NCI-H1417 (cell line): ENCODE measurements around the gene SPATA24.
"Not testable (repeated sequence)": the region's sequence is repeated elsewhere in the genome, so short reads cannot be mapped to it uniquely, and the experiment has no call there.

Experiments
- DNase-seq, 3 experiments: peaks; one replicate each; lab custom pipeline; 2025; lab: John Stamatoyannopoulos, UW

SPATA24 gene

DNA sequence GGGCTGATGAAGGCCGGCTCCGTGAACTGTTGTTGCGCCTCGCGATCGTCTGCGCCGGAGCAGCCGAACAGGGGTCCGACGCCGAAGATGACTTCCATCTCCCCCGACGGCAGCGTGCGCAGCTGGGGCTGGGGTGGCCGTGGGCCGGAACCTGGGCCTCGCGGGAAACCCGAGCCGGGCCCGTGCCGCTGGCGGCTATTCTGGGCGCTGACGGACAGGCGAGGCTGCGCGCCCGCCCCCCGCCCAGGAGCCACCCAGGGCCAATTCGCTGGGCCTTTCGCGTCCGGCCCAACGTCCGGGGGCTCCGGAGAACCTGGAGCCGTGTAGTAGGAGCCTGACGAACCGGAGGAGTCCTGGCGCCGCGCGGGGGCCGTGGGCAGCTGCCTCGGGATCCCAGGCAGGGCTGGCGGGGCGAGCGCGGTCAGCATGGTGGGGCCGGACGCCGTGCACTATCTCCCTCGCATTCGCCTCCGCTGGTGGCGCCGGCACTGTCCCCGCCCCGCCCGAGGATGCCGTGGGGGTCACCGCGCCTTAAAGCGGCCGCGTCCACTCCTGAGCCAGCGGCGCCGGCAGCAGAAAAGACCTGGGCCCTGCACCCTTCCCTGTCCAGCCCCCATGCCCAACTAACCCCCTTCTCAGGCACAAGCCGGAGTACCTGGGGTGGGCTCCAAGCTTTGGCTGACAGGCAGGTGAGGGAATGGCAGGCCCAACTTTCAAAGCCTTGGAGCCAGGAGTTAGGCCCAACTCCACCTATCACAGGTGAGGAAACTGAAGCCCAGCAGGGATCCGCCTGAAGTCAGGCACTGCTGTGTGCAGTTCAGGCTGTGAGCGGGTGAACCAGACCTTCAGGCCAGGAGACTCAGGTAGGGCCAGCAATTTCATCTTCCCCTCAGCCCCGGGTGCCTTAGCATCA, 9.0 kb downstream of the SPATA24 start, which contains the start of gene PROB1:
Gene PROB1 (minus strand): TSS at position 451 of the 913 bp plus-strand sequence. CDS start 23 bp downstream, at position 428.
- DNase-seq = no peak

DNA sequence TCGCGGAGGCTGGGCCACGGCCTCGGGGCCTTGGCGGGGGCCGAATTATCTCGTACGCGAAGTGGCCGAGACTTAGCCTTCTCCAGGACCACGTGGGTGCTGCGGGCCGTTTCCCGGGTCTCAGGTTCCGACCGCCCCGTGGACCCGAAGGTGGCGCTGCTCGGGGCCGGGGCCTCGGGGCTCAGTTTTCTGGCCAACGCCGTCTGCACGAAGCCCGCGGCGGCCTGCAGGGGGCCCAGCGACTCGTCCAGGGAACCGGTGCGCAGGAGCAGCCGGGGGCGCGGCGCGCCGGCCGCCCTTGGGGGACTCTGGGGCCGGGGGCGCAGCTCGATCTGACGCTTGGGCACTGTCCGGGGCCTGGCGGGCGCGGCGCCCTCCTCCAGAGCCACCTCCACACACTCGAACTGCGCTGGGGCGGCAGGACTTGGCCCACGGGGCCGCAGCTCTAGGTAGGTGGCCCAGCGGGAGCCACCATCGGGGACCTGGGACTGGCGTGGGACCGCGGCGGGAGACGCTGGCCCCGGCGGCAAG, 9.7 kb downstream of the SPATA24 start:
- peak; percentile 29 to 55 (median 31) for DNase-seq

DNA sequence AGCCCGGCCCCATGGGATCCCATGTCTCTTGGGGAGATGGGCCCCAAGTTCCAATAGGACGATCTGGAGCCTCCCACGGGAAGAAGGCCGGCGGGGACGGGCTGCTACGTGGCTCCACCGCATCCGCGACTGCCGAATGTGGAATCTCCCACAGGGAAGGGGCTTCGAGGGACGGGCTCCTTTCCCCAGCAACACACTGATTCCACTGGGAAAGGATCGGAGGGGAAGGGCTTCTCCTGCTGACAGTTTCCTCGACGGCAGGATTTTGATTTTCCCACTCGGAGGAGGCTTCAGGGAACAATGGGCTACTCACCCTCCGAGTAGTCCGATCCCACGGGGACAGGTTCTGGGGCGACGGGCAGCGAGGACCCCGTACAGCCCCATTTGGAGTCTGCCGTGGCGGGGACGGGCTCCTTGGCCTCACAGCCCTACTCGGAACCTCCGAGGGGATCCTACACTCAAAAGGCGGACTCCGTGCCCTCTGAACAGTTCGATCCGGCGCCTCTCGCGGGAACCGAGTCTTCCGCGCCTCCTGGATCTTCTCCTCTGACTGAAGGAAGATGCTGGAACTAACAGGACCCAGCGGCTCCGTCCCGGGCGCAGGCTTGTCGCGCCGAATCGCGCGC, 10.3 kb downstream of the SPATA24 start:
- peak; percentile 31 to 55 (median 37) for DNase-seq

DNA sequence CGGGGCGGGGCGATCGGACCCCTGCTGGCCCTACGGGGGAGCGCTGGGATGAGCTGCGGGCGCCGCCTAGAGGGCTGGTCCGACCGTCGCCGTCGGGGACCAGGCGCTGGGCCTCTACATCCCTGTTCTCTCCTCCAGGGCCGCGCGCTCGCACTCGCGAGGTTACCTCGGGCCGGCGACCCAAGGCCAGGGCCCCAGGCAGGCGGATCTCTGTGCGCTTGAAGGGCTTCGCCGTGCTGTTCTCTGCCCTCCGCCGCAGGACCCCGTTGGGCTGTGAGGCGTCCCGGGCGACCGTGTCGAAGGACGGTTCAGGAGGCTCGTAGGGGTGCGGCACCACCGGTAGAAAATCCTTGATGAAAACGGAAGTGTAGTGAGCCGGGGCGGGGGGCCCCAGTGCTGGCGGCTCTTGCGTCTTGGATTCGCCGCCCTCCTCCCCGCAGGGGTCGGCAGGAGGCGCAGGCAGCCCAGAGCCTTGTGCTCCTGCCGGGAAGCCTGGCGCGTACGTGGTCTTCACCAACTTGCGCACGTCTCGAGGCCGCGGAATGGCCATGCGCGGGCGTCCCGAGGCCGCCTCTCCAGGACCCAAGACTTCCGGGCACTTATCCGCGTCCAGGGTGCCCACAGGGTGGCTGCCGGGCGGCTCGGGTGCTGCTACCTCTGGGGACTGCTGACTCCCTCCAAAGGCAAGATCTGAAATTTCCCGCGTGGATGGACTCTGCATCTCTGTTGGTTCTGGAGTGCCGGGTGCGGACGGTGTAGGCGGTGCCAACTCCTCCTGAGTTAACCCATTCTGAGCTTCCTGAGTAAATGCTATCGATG, 11.0 kb downstream of the SPATA24 start:
- DNase-seq = peak; percentile 49 to 69 (median 65)

DNA sequence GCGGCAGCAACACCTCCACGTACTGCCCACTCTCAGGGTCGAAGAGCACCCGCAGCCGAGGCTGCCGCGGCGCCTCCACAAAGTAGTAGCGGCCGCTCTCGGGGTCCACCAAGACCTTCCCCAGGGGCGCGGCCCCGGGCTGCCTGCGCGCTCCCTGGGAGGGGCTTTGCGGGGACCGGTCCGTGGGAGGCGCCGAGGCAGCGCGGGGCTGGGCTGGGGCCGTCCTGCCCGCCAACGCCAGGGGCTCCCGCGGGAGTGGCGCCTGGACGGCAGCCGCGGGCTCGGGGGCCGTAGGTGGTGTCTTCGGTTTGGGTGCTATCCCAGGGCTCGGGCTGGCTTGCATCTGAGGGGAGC, 11.6 kb downstream of the SPATA24 start:
- no peak for DNase-seq

DNA sequence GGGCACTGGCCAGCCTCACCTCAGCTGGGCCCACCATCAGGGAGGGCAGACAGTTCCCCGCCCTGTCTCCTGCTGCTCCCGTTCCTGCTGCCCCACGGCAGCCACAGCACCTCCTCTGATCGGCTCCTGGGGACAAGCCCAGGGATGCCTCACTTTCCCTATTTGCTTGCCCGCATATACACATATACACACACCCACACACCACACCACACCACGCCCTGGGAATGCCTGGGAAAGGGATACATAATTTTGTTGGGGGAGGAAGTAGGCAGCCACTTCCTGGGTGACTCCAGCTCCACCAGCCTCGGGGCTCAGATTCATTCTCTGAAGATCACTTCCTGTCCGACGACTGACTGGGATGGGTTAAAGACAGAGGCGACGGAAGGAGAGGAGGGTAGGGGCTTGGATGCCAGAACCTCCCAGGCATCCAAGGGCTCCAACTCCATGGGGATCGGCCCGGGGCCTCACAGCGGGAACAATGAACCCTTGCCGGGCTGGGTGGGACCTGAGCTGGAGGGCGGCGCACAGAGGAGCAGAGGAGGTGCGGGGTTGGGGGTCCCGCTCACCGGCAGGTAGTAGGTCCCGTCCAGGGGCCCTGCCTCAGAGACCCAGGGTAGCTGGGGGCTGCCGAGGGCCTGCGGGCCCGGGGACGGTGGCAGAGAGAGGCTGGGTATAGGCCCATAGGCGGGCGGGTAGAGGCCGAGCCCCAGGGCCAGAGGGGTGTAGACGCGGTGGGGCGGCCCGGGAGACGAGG, 12.1 kb downstream of the SPATA24 start:
- DNase-seq = no peak

DNA sequence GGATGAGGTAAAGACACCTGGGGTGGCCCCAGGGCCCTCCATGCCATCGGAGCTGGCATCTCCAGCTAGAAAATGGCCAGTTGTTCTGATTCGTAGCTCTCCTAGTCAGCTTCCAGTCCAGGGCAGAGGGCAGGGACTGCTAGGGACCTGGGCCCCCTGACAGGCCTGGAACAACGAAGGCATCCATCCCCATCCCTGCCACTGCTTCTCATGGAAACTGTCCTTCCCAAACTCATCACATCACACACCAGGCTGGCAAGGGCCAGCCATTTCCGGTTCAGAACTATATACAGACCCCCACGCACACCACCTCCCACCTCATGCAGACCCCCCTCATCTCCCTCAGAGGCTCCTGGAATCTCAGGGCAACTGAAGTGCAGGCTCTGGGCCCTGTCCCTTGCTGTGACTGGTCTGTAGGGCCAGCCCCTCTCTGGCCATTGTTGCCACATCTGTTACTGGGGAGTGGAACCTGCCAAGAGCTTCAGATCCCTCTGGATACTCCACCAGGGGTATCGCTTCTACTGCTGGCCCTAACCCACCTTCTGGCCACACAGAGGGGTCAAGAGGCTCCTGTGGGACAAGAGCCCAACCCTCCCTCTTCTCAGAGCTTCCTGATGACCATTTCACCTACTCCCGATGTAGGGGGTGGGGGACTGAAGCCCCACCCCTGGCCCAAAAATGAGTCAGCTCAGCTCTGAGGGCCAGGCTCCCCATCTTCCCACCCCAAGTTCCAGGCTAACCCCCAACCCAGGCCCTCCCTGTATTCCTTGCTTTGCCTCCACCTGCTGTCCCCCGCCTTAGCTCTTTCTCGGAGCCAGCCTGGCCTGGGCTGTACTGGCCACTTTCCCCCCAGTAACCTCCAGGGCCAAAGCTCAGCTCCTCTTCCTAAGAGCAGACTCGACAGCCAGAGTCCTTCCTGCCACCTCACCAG, 13.0 kb downstream of the SPATA24 start:
- no peak for DNase-seq

DNA sequence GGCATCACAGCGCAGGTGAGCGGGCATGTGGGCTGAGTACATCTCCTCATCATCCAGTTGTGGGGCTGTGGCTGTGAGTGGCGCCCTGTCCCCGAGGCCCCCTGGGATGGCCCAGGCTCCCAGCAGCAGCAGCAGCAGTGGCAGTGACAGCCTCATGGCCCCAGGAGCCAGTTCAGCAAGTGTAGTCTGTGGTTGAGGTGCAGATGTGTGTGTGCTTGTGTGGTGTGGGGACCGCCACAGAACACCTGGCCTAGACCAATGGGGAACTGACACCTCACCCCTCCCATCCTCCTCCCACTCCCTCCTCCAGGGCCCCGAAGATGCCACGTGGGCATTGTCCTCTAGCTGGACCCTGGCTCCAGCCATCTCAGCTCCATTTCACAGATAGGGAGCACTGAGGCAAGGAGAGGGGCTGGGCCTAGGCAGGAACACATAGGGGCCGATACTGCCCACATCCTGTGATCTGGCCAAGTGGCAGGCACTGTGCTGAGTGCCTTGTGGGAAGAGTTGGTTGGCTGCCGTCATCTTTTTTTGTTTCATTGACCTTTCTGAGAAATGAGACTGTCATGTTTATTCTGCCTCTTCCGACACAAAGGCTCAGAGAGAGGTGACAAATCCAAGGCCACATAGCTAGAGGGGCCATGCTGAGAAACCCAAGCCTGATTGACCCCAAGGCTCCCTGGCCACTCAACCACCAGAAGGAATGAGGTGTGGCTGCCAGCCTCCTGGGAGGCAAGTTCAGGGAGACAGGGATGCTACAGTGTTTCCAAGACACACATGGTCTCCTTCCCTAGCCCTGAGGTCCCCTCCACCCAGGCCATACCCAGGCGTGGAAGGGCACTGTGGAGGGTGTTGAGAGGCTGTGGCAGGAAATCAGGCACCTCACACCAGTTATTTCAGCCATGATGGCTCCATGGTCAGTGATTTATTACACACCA, 13.9 kb downstream of the SPATA24 start, which contains the start of gene MZB1:
Gene MZB1 (minus strand): TSS at position 213 of the 938 bp plus-strand sequence. CDS start 57 bp downstream, at position 156.
- DNase-seq = no peak

DNA sequence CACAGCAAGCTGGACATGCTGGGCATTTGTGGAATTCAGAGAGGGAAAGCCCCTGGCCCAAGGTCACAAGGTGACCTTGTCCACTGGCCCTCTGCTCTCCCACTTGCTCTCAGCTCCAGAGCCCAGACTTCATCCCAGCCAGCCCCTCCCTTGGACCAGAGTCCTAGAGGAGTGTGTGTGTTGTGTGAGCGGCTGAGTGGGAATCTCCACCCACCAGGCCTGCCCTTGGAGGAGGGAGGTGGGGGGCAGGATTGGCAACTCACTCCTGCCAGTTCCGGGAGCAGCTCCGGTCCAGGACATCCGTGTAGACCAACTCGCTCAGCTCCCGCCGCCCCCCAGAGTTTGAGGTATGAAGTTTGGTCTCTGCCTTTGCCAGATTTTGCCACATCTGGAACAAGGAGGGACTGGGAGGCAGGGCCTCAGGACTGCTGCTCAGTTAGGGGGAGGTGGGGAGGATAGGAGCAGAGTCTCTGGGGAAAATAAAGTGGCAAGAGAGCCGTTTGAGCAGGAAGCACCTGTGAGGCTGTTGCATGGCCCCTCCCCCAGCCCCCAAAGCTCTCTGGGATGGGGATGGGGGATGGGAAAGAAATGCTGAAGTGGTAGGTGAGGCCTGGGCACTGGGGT, 15.6 kb downstream of the SPATA24 start:
- peak; percentile 25 to 48 (median 28) for DNase-seq

DNA sequence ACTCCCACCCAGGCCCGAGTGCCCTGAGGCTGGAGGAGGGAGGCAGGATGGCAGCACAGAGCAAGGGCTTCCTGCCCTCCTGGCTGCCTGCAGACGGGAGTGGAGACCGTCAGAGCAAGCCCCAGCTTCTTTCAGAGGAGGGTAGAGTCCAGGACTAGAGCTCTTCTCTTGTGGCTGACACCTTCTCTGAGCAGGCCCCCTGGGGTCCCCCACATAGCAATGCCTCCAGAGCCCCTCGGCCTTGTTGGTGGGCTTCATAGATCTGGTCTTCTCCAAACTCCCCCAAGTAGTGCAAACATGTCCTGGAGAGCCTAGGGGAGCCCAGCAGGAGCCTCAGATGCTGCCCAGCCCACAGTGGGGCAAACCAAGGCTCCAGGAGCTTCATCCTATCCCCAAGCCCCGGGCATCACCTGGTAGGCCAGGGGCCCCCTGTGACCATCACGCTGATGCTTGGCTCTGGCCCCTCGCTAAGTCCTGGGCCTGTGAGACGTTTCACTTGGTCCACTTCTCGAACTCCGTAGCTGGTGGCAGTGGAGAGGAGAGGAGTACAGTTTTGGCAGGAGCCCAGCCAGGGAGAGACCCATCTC, 16.2 kb downstream of the SPATA24 start:
- no peak for DNase-seq

DNA sequence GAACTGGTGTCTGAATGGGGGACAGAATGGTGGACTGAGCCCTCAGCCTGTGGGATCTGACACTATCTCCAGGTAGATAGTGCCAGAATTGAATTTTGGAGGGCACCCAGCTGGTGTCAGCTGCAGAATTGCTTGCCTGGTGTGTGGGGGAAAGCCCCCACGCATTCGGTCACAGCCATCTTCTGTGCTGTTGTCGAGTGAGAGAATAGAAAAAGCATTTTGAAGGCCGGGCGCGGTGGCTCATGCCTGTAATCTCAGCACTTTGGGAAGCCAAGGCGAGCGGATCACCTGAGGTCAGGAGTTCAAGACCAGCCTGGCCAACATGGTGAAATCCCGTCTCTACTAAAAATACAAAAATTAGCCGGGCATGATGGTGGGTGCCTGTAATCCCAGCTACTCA, 16.9 kb downstream of the SPATA24 start:
- not testable (repeated sequence) for DNase-seq

DNA sequence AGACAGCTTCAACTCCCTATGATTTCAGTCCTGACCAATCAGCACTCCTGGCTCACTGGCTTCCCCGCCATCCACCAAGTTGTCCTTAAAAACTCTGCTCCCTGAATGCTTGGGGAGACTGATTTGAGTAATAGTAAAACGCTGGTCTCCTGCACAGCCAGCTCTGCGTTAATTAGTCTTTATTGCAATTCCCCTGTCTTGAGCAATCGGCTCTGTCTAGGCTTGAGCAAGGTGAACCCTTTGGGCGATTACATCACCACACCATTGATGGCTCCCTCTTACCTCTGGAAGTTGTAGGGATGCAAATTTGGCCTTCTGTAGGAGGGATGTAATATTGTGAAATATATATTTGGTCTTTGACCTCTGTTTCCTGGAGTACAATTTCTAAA, 17.8 kb downstream of the SPATA24 start:
- DNase-seq = no peak

DNA sequence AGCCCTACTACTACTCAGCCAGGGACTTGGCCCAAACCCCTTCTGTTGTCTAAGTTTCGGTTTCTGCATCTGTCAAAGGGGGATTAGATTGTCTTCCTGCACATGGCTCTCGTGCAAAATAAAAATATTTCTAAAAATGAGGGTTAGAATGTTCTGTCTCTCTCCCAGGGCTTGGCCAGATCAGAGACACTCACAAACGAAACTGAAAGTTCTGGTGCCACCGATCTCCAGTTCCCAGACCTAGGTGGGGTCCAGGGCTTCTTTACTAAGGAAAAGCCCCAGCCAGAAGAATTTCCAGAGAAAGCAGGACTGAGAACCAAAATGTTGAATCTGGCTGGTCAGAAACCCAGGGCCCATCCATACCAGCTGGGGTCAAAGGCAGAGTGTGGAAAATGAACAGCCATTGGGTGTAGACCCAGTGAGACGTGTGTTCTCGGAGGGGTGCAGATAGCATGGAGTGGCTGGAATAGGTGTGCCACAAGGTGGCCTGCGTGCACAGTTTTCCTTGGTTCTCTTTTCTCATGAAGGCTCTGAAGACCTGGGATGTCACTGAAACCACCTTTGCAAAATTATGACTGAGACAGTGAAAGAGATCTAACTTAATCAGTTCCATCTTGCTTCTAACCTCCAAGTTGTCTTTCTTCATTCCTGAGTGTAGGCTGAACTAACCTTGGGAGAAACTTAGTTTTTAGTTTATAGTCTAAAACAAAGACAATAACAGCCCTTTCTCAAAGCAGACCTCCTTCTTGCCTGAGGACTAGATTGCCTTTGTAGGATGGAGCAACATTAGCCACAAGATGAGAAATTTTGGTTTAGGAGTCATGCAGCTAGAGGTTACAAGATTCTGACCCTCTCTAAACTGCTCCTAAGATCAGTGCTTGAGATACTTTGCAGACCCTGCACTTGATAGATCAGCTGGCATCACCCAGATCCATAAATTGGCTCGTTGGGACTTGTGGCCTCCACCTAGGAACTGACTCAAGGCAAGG, 18.5 kb downstream of the SPATA24 start:
- peak in 1 of 3 experiments; percentile 9 for DNase-seq

DNA sequence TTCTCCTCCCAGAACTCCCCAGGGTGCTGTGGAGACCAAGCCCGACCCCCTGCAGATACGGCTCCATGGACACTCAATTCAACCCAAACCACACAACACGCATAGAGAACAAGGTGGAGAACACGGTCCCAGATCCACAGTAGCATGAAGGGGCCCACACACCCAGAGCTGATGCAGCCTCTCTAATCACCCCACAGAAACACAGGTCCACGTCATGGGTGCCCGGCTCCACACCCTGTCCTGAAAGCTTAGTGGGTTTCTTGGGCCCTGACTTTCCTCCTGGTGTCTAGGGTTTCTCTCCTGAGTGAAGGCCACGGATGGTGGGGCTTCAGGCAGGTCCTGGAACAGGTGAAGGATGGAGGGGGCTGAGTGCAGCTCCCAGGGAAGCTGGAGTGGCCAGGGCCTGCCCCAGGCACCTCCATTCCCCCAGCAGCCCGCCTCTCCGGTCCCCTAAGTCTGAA, 19.3 kb downstream of the SPATA24 start:
- no peak for DNase-seq

DNA sequence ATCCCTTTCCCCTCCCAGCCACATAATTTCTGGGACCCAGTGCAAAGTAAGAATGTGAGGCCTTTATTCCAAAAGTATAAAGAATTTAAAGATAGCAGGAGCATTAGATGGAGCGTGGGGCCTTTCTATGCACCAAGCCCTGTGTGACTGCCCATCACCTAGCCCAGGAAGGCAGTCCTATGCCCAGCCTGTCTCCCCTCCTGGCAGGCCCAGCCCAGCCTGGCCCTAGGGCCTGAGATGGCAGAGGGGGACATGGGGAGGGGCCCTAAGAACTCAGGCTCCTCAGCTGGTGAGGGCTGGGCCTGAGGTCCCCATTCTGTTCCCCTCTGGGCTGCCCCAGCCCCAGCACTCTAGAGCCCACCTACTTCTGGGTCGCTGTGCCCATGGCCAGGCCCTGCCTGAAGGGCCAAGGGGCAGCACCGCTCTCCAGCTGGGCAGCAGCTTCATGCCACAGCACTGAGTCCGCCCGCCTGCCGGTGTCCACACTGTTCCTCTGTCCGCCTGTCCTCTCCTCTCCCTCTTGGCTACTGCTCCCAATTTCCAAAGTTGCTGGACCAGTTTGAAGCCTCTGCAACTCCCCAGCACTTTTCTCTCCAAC, 19.8 kb downstream of the SPATA24 start:
- no peak for DNase-seq

DNA sequence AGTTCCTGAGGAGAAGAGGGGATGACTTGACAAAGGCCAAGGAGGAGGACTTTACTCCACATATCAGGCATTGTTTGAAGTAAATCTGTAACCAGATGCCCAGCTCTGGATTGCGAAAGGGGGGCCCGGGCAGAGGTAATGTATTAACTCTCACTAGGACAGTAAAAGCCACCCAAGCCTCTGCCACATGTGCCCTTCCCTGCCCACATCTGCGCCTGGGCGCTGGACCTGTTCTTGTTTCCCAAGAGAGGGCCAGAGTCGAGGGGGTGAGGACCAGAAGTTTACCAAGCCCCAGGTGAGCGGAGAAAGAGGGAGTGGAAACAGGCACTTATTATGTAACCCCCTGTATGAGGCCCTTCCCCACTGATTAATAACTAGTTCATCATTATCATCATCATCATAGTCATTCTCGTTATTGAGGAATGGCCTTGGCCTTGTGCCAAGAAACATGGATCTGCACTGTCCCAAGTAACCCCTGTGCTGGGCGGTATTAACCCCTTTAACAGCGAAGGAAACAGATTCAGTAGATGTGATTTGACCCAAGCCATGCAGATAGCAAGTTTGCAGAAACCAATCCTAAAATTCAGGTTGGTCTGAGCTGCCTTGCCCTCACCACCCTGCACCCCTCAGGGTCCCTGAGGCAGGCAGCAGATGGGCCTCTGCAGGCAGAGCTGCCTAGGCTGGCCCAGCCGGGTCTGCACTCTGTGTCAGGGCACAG, 20.5 kb downstream of the SPATA24 start, which contains the start of gene SLC23A1:
Gene SLC23A1 (minus strand): TSS at position 23 of the 718 bp plus-strand sequence. CDS start 44 bp downstream, outside the sequence.
- DNase-seq = no peak
